H1 (cell line): ENCODE measurements around the gene MIP. TPM values are rescaled to one million over a fixed set of nuclear protein-coding genes. Genes with fewer than 3 reads are reported as not detected.

ENCODE experiments used
- JUN ChIP-seq: IDR thresholded peaks from 2 replicates; pipeline ENCODE4 v1.6.1; 2011; ENCODE audit warnings: low read depth, mild to moderate bottlenecking, improper control_type of control experiment, low read length
- polyA plus RNA-seq, 7 experiments: library from polyadenylated mRNA; depleted of rRNA in 3 of 7; stranded (reverse) in 5 of 7; unstranded in 2 of 7; fragments of >200 nt in 5 of 7; fragments of 200-250 nt in 2 of 7; gene quantifications; 1 replicate in 5 of 7; 2 replicates in 1 of 7; 4 replicates in 1 of 7; pipeline versions ENCODE4 v1.2.1 to v1.2.3, GENCODE V29; 2011 to 2013; ENCODE audit warnings: missing spikeins in 2 of 7, mixed read lengths in 2 of 7
- total RNA-seq: library from RNA; stranded (reverse); fragmentation: NEBNext Ultra II Directional; extraction: Animal tissue kit (Norgen Biotek cat#: 25700); gene quantifications from 2 replicates; pipeline ENCODE4 v1.2.1, GENCODE V29; 2021

MIP gene
- total and polyA plus RNA-seq, 2 of the 8 experiments (the other 6 are each of a cell fraction or from before 2014, with no cell fraction given) = 0.05 TPM; not detected in 1

- no peak for TF ChIP-seq JUN
- TF ChIP-seq, all 59 proteins: peak for 0
These were observed 40.1 kb downstream of the MIP start (continued) for GRCh38 chr12:56414401-56414800.
